HS-5 (cell line): Measurements from ENCODE around the gene ABCC8.

Experiments
- DNase-seq: peaks from one replicate; pipeline ENCODE4 v3.0.0-alpha.2; 2012; ENCODE audit warnings: low read depth

Gene ABCC8

DNA sequence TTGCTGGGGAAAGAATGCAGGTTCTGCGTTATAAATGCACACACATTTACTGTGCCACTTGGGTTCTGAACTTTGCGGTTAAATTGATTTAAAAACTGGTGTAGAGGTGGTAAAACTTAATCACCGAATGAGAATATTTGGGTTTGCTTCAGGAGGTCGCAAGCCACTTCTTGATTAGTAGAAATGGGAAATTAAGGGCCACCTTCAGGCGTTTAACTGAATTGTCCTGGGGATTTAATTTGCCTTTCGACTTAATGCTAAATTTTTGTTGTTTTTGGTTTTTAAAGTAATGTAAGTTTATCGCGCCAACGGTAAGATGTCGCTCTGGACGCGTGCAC lies 125.5 kb downstream of the ABCC8 start:
- no peak for DNase-seq

GRCh38 chr11:17350455-17351171 lies 126.0 kb downstream of the ABCC8 start:
- no peak for DNase-seq

- no peak for DNase-seq
These were observed 129.0 kb downstream of the ABCC8 start for GRCh38 chr11:17347676-17348075.

- peak; percentile 56 for DNase-seq
These were observed 132.7 kb downstream of the ABCC8 start for GRCh38 chr11:17343907-17344306.

DNA sequence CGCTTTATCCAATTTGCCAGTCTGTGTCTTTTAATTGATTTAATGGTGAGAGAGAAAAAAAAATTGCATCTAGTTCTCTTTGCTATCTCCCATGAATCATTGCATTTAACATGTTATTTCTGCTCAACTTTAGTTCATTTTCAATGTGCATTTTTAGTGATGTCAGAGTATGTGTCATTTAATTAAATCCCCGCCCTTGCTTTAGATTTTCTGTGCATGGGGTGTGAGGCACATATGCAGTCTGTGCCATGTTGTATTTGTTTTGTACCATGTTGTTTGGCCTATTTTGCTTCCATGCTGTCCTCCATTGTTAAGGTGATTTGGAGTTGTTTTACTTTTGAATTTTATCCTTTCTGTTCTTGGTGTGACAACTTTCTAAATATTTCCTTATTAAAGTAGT lies 133.4 kb downstream of the ABCC8 start:
- no peak for DNase-seq
